Ascending aorta (tissue), 2 donors: ENCODE data around the gene PRRC2C. TPM values are rescaled to one million over a fixed set of nuclear protein-coding genes. Genes with fewer than 3 reads are reported as not detected.
"Not testable (repeated sequence)": the region's sequence is repeated elsewhere in the genome, so short reads cannot be mapped to it uniquely, and the experiment has no call there.

Experiments
- DNase-seq, 2 donors: peaks; one replicate each; pipeline ENCODE4 v3.0.0-alpha.2; 2019; ENCODE audit warnings: low spot score in 2 of 2
- H3K27ac ChIP-seq, 2 donors: fragments of 200-600 bp; sonication (generic); one replicate each; pipeline ENCODE4 v1.5.1; 2016 to 2017; ENCODE audit warnings: mild to moderate bottlenecking in 1 of 2
- H3K27me3 ChIP-seq: fragments of 200-600 bp; sonication (generic); one replicate; pipeline ENCODE4 v1.5.1; 2017
- H3K36me3 ChIP-seq, 2 donors: fragments of 200-600 bp; sonication (generic); one replicate each; pipeline ENCODE4 v1.5.1; 2016
- H3K4me1 ChIP-seq, 2 donors: fragments of 200-600 bp; sonication (generic); one replicate each; pipeline ENCODE4 v1.5.1; 2016 to 2017; ENCODE audit warnings: mild to moderate bottlenecking in 1 of 2
- H3K4me3 ChIP-seq, 2 donors: fragments of 200-600 bp; sonication (generic); one replicate each; pipeline ENCODE4 v1.5.1; 2016 to 2017; ENCODE audit warnings: mild to moderate bottlenecking in 1 of 2
- H3K9me3 ChIP-seq, 2 donors: fragments of 200-600 bp; sonication (generic); one replicate each; pipeline ENCODE4 v1.5.1; 2016
- intact Hi-C: fragments of 100-400 bp; cut with DNase I; formaldehyde crosslinking; loops from one replicate; pipeline ENCODE4 v1.15.1; 2023
- total RNA-seq: library from RNA; depleted of rRNA; stranded (reverse); fragments of >200 nt; gene quantifications from one replicate; pipeline ENCODE4 v1.1.0, GENCODE V29; 2016
- TF ChIP-seq, protein P1 (sequence below), 3 experiments: fragments of 200-600 bp in 2 of 3; fragments of 450-650 bp in 1 of 3; sonication (generic) in 2 of 3; IDR thresholded peaks; one replicate each; pipeline ENCODE4 v1.5.1; 2016 to 2019; ENCODE audit warnings: antibody characterized with exemption in 3 of 3, mild to moderate bottlenecking in 1 of 3, moderate library complexity in 1 of 3

PRRC2C gene
- total RNA-seq, 1 donor from 2014 or later = 46.3 TPM

DNA sequence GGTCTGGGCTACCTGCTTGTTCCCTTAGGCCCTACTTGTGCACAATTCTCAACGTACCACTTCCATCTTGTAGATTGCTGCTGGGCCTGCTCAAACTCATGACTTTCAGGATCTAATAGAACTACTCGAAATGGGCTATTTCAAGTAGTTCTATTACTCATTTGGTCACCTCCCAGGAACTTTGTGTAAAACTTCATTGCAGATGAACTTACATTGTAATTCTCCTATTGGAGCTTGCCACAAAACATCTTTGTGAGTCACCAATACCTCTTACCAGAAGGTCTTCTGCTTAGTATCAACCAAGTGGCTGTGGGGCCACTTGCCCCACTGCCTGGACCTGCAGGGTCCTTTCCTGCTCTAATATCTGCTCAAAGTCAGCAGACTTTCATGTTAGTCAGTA is 126.0 kb downstream of the PRRC2C start:
- Histone ChIP-seq H3K27me3 (no peaks in the 10 kb centered on the region), H3K4me1 (no peaks in the 10 kb centered on the region), H3K9me3 (no peaks in the 10 kb centered on the region), H3K27ac (no peak overlapping the region), H3K36me3 (no peaks in the 10 kb centered on the region), H3K4me3 (no peak overlapping the region)
- TF ChIP-seq, protein P1, sequence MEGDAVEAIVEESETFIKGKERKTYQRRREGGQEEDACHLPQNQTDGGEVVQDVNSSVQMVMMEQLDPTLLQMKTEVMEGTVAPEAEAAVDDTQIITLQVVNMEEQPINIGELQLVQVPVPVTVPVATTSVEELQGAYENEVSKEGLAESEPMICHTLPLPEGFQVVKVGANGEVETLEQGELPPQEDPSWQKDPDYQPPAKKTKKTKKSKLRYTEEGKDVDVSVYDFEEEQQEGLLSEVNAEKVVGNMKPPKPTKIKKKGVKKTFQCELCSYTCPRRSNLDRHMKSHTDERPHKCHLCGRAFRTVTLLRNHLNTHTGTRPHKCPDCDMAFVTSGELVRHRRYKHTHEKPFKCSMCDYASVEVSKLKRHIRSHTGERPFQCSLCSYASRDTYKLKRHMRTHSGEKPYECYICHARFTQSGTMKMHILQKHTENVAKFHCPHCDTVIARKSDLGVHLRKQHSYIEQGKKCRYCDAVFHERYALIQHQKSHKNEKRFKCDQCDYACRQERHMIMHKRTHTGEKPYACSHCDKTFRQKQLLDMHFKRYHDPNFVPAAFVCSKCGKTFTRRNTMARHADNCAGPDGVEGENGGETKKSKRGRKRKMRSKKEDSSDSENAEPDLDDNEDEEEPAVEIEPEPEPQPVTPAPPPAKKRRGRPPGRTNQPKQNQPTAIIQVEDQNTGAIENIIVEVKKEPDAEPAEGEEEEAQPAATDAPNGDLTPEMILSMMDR (IDR thresholded peaks at IDR 0.05) = no peak
- no peak for DNase-seq
- intact Hi-C loops = no loop called here

DNA sequence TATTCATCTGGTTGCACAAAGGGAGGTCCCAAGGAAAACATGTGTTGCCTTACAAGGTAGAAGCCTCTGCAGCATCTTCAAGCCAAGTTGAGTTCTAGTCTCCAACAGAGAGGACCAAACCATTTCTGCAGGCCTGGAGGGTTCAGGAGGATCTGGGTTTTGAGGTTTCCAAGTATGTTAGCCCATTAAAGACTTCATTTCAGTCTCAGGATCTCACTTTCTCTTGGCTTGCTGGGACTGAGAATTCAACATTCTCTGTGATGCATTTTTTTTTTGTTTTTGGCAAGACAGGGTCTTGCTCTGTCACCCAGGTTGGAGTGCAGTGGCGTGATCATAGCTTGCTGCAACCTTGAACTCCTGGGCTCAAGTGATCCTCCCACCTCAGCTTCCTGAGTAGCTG is 128.0 kb downstream of the PRRC2C start:
- Histone ChIP-seq H3K36me3 (no peaks in the 10 kb centered on the region), H3K27ac (no peak overlapping the region), H3K4me1 (no peaks in the 10 kb centered on the region), H3K9me3 (no peaks in the 10 kb centered on the region), H3K27me3 (no peaks in the 10 kb centered on the region), H3K4me3 (no peak overlapping the region)
- TF ChIP-seq, protein P1 (IDR thresholded peaks at IDR 0.05) = no peak
- no peak for DNase-seq
- intact Hi-C loops = no loop called here

DNA sequence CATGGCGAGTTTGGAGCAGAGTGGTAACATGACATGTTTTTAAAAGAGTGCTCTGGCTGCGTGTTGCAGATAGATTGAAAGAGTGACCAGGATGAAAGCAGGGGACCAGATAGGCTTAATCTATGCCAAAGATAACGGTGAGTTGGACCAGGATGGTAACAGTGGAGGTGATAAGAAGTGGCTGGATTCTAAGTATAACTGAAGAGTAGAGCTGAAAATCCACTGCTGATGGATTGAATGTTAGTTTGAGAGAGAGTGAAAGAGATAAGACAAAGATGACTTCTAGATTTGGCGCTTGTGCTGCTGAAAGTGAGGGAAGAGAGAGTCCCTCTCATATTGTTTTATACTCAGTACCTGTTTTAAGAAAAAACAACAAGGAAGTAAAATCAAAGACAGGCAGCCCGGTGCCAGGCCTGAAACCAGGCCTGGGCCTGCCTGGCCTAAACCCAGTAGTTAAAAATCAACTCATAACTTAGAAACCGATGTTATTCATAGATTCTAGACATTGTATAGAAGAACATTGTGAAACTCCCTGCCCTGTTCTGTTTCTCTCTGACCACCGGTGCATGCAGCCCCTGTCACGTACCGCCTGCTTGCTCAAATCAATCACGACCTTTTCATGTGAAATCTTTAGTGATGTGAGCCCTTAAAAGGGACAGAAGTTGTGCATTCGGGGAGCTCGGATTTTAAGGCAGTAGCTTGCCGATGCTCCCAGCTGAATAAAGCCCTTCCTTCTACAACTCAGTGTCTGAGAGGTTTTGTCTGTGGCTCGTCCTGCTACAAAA is 130.0 kb downstream of the PRRC2C start:
- H3K4me3 ChIP-seq, H3K27me3 ChIP-seq, intact Hi-C loops, H3K4me1 ChIP-seq, H3K27ac ChIP-seq, DNase-seq, H3K9me3 ChIP-seq, H3K36me3 ChIP-seq: not testable (repeated sequence)

DNA sequence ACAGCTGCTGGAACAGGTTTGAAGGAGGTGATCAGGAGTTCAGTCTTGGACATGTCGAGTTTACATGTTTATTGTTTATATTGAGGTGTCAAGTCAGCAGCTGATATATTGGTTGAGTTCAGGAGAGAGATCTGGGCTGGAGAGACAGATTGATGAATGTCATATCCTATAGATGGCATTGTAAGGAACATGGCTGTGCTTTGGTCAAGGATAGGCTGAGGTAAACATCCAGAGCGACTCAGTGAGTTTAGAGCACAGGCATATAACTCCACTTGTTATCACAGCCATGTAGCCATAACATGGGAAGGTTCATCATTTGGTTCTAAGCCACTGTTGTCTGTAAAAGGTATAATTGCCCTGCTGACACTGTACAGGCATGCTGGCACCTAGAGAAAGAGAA is 131.3 kb downstream of the PRRC2C start:
- no peaks in the 10 kb centered on the region for H3K27me3 ChIP-seq
- H3K36me3 ChIP-seq = no peaks in the 10 kb centered on the region
- intact Hi-C loops = no loop called here
- H3K4me1 ChIP-seq = no peaks in the 10 kb centered on the region
- H3K27ac ChIP-seq = no peak overlapping the region
- DNase-seq = no peak
- no peaks in the 10 kb centered on the region for H3K9me3 ChIP-seq
- TF ChIP-seq, protein P1 (IDR thresholded peaks at IDR 0.05) = no peak
- no peak overlapping the region for H3K4me3 ChIP-seq

GRCh38 chr1:171622152-171622462 is 136.8 kb downstream of the PRRC2C start, which contains the start of gene MYOCOS:
Gene MYOCOS, plus strand, starts transcription at chr1:171622243. Its CDS starts 1,641 bp downstream, at chr1:171623884.
- TF ChIP-seq, protein P1 (IDR thresholded peaks at IDR 0.05) = no peak

DNA sequence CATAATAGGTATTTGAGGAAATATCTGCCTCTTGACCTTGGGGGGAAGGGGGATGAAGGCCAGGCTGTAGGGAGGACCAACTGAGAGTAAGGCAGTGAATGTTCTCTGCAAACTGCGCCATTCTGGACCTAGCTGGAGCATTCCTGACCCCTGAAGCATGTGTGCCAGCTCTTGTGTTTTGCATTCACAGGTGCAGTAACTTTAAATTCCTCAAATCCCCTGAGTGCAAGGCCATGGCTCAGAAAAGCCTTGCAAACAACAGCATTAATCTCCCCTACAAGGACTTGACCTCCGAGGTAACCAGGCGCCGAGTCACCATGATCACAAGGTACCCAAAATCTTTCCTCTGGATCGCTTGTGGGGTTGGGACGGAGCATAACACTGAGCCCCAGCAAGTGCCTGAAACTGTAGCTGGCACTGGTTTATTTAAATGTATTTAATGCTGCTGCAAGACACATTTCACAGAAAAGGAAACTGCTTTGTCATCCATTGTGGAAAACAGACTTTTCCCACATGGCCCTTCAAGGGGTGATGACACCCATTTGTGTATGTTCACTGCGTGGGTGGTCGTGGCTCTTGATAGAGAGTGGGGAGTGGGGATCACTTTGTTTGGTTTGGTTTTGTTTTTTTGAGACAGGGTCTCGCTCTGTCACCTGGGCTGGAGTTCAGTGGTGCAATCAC is 138.5 kb downstream of the PRRC2C start:
- H3K27me3 ChIP-seq = no peaks in the 10 kb centered on the region
- intact Hi-C loops = no loop called here

More at GRCh38 chr1:171622152-171622462, 136.8 kb downstream of the PRRC2C start, which contains the start of gene MYOCOS:
- DNase-seq = no peak
- Histone ChIP-seq H3K27ac (no peak within 1 kb of the TSS), H3K36me3 (no peaks in the 10 kb centered on the region), H3K27me3 (no peaks in the 10 kb centered on the region), H3K4me3 (no peak within 1 kb of the TSS), H3K9me3 (no peaks in the 10 kb centered on the region), H3K4me1 (no peaks in the 10 kb centered on the region)
- intact Hi-C loops = no loop called here

More for the DNA sequence above, 138.5 kb downstream of the PRRC2C start:
- H3K4me3 ChIP-seq = no peak overlapping the region
- no peaks in the 10 kb centered on the region for H3K4me1 ChIP-seq
- TF ChIP-seq, protein P1 (IDR thresholded peaks at IDR 0.05) = no peak
- H3K9me3 ChIP-seq = no peaks in the 10 kb centered on the region
- H3K36me3 ChIP-seq = no peaks in the 10 kb centered on the region
- H3K27ac ChIP-seq = no peak overlapping the region
- DNase-seq = no peak
